HG03571 (cell line): ENCODE measurements around the gene METAP1D.

Experiments used
- ATAC-seq: cut with Tn5 transposase; IDR thresholded peaks from one replicate; pipeline ENCODE4 v1.9.1; 2021; ENCODE audit not compliant: unreplicated experiment

METAP1D gene

DNA sequence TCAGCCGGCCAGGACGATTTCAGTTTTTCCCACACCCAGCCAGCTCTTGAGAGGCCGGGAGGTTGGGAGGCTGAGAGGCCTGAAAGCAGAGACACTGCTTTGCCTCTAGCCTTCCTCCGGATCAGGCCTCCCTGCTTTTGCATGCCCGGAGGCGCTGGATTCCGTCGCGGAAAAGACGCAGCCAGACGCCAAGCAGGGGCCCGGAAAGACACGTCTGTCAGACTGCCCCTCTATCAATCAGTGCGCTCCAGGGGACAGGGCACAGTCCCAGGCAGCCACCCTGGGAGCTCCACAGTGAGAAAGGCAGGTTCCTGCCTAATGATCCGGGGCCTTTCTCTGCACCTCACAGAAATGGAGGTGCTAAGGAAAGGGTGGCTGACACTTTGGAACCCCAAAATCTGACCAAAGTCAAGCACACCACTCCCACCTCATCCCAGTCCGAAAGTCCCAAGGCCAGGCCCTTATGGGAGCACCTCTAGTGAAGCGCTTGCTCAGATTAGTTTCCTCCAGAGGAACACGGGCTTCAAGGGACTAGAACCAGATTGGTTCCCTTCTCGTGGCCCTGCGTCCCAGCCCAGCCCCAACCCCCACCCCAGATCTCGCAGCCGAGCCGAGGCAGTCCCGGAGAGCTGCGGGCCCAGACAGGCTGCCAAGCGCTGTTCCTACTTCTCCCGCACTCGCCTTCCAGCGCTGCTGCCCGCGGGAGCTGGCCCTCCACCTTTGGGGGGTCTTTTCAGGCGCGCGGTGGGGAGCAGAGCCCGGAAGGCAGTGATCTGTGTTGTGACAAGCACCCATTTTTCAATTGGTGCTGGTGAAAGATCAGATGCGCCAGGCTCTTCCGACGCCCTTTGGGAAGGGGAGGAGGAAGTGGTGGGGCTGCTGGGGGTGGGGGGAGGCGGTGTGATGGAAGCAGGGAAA, 90.5 kb downstream of the METAP1D start:
- ATAC-seq = no peak

DNA sequence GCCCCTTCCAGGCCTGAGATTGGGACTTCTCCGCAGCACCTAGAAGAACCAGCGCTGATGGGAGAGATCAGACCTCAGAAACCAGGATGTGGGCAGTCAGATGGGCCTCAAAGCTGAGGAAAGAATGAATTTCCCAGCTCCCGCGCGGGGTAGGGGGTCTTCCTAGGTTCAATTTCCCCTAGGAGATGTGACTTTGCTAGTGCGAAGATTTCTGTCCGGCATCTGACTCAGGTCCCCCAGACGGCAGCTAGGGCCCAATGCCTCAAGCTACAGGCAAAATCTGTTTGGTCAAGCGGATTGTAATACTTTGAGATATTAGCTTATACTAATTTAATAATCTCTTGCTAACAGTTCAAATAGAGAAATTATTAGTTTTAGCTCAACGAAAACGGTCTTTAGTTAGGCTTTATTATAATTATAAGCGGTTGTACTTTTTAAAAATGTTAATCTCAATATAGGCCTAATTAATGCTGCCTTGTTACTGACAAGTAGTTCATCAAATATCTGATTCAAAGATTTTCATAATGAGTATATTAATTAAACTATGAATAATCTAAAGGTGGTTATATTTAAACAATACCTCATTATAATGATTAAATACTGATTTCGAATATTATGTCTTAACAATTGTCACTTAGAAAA, 91.4 kb downstream of the METAP1D start:
- ATAC-seq = no peak

DNA sequence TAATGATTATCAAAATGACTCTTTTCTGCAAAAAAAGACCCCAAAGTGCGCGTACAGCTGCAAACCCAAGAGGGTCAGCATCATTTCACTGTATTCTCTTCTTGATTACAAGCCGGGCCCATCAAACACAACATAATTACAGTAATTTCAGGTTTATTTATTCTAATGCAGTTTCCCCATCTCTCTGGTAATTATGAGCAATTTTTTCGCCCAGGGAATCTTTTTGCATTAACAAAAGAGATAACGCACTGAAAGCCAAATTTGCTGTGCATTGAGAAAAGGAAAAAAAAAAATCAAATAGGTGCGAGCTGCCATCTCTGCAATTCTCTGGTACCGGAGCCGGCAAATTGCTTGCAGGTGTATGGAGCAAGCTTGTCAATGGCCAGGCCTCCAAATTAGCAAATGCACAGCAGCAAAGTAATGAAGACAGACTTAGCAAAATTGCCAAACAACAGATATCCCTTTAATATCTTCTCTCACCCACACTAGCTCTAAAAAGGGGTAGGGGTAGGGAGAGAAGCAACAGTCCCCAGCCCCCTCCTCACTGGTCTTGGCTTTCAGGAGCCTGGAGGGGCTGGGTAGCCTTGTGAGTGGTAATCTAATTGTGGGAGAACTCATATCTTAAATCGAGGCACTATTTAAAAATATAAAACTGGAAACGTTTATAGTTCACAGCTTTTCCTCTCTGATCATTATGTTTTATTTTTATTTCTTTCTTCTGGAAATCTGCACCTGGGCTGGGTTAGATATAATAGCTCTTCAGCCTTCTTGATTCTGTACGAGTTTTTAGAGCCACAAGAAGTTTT, 92.2 kb downstream of the METAP1D start:
- no peak for ATAC-seq

DNA sequence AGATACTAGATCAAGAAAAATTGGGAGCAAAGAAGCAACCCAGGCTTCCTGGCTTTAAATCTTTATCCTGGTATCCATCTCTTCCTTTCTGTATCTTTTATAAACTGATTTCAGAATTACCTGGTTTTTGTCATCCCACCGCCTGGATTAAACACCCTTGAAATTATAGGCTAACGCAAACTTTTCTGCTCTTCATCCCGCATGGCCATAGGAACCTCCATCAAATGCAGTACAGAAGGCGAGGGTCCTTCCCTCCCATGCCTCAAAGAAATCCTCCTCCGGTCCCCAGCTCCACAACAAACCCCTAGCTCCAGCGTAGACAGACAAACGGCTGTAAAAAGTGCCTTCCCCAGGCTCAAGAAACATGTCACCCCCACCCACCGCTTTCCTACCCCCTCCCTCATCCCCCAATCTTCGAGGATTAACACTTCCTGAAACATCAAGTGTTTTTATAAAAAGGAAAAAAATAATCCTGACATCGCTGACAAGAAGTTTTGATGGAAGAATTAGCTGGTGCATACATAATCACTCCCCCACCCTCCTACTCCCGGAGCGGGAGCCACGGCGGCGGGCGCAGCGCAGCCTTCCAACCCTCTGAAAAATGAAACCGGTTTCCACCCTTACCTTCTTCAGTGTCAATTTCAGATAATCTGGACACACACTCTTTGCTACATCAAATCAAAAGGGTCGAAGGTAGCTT, 93.1 kb downstream of the METAP1D start:
- ATAC-seq = no peak

DNA sequence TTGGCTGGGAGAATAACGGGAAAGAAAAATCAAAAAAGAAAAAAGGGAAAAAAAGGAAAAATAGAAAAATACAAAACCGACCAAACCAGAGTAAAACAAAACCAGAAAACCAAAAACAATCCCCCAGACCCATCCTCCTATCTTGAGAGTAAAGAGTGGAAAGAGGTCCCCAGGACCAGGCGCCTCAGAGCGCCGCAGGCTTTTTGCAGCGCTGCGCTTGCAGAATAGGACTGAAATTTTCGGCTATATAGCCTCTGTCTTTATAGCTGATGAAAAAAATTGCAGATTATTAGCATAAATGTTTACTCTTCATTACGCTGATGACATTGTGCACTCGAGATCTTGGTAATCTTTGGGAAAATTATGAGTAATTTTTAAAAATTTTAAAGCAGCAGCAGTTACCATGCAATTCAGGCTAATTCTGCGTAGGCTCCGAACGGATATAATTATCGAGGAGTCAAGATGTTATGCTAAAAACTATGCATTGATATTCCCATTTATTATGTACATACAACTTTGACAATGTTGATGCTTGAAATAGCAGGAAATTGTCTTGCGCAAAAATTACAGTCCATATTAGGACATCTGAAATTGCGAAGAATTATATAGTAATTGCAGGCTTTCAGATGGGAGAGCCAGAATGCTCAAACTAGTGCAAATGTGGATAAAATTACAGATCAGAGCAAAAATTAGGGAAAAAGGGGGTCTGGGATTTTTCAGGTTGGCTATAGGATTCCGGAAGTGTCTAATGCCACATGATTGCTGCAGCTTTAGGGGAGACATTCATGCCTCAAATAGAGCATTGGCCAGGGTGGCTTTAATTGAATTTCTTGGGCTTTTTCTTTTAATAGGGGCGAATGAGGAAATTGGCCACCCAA, 93.9 kb downstream of the METAP1D start:
- ATAC-seq = no peak

DNA sequence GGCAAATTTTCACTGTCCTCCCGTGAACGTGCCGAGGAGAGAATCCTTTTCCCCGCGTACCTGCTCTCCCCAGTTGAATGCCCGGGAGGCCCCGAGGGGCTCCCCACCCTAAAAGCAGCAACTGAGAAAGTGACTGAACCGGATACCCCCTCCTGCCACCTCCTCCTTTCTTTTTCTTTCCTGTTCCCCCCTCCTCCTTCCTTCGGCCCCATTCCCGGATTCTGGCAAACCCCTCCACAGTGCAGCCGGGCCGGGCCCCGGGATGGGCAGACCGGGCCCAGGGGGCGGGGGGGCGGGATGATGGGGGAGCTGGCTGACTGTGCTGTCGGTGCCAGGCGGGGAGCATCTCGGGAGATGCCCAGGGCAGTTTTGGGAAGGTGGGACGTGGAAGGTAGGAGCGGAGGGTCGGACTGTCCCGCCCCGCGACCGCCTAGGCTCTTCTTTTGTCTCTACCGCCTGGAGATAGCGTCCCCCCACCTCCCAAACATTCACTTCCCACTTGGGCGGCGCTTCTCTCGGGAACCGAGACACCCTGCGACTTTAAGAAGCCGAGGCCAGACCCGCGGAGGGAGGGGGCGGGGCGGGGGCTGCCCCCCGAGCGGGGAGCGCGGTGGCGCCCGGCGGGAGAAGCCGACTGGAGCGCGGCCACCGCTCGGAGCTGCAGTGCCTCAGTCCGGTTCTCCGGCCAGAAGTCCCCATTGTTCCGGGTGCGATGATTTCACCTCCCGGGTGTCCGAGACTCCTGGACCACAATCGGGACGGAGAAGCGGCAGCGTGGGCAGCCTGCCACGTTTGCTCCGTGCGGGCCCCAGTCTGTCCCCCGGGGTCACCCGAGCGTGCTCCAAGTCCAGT, 94.8 kb downstream of the METAP1D start:
- ATAC-seq = no peak

DNA sequence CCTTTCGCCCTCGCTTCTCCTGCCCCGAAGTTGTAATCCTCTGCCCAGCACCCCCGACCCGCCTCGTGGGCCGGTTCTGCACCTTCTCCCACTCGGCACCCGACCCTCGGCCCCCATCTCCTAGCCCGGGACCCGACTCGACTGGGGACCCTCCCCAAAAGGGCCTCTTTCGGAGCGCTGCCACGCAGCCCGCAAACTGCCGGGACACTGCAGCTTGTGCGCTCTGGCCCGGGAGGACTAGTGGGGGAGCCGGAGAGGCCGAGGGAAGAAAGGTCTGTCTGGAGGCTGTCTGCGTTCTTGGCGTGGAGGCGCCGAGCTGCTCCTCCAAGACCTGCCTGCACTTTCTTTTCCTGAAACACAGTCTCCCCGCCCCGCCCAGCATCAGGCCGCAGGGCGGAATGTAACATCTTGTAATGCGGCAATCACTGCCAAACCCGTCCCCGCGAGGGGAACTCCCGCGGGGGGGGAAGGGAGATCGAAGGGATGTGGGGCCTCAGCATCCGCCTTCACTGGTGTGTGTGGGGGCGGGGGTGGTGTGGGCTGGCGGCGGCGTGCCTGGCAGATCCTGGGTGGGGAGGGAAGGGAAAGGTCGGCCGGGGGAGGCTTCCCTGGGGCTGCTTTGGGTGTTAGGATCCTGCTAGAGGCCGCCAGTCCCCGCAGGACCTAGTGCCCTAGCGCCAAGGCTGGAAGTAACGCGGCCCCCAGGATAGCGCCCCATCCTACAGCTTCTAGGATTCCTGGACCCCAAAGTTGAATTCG, 95.6 kb downstream of the METAP1D start:
- ATAC-seq = no peak

DNA sequence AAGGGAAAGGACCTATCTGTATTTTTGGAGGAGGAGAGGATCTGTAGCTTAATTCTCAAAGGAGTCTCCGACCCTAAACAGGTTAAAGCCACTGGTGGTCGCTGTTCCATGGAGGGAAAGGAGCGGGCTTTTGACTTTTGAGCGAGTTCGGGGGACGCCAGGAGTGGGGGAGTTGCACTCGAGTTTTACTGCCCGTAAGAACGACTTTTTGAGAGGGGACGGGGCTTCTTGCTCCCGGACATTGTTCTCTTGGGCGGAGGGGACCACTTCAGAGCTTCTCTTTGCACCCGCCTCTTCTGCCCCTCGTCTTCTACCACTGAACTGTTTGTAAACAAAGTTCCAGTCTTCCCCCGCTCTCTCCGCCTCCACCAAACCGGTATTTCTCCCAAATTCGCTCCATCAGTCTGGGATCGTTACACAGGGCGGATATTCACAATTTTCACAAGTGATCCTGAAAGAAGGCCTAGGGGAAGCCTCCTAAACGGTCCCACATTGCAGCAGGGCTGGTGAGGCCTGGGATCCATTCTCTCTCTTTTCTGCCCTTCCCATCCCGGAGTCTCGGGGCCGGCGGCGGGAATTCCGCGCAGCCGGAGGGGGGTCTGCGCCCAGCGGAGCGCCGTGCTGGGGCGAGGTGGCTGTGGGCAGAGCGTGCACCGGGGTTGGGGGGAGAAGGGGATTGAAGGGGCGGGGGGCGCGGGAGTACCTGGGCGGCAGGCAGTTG, 96.3 kb downstream of the METAP1D start:
- no peak for ATAC-seq

DNA sequence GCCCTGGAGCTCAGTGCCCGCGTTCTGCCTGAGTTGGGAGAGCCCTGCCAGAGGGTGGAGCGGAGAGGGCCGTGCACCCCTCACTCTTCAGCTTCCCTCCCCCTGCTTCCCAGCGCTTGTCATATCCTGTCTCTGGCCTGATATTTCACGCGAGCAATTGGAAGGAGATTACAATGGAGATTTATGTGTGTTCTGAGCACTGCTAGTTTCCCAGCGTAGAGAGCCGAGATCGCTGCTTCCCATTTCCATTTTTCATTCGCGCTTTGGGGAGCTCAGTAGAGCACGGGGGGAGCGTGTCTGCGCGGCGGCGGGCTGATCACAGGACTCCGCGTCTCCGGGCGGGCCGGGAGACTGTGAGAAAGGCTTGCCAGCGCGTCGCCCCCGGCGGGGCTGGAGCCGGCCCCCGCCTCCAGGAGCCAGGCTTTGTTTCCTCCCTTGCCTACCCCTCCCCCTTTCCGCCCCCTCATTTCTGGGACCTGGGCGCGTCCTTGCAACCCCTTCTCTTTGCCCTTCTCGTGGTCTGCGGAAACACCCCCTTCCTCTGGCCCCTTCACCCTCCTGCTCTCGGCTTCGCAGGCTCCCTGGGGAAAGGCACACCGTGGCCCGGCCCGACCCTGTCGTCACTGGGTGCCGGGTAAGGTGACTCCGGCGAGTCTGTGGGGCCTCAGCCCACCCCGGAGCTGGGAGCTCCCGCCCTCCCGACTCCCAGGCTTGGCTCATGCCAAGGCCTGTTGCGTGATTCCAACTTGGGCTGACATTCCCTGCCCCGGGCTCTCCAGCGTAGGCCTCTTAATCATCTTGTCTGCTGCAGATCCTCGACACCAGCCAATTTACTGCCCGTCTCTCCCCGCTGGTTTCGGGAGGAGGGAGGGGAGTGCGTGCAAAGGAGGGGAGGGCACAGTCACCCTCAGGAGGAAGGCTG, 97.1 kb downstream of the METAP1D start:
- no peak for ATAC-seq

DNA sequence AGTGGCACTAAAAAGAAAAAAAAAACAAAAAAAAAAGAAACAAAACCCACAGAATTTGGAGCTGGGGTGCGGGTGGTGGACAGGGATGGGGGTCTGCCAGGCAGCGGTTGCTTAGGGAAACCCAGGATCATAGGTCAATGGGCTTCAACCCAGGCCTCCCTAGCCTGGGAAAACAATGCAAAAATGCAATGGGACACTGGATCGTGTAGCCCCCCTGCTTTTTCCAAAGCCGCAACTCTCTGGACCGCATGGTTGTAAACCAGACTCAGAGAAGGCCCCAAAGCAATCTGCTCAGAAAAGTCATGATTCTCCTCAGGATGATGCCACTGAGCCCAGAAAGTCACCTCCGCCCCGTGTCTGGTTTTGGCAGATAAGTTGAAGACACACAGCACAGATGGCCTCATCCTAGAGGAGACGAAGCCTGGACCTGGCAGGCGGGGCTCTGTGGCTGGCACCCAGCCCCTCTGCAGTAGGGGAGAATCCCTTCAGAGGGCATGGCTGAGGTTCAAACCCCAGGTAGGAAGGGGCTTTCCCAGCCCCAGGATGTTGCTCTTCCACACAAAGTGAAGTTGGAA, 97.9 kb downstream of the METAP1D start:
- no peak for ATAC-seq

DNA sequence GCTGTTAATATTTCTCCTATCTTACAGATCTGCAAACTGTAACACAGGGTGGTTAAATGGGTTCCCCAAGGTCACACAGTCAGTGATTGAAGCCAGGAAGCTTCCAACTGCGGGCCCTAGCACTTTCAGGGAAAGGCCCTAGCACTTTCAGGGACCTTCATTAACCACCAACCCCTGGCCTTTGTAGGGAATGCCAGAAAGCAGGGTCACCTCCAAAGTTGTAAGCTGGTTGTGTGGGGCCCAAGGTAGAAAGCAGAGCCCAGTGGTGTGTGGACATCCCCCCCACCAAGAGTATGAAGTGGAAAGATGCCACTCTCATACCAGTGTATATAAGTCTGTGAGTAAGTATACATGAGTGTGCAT, 98.5 kb downstream of the METAP1D start:
- ATAC-seq = no peak

DNA sequence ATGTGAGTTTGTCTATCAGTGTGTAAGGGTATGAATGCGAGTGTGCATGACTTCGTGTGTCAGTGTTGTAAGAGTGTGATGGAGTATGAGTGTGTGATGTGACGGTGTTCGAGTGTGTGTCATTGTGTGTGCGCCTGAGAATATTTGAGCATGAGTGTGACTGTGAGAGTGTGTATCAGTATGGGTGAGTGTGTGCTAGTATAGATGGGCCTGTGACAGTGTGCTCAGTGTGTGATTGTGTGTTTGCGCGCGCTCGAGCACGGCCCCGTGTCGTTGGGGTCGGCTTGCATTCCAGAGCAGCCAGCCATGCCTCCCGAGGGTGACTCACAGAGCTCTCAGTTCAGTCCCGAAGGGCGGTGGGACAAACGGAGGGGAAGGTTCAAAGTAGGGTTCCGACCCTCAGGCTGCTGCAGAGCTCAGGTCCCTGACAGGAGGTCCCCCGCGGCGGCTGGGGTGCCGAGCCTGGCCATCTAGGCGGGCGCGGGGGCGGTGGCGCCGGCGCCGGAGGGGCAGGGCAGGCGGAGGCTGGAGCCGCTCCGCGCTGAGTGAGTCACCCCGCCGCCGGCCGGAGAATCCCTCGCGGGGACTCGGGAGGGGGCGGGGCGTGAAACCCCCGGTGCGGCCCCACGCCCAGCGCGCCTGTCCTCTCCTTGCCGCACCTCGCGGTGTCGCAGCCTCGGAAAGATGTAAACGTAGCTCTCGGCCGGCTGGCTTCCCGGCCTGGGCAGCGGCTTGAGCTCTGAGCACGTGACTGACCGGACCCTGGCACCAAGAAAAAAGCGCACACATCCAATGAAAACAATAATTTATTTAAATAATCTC, 99.1 kb downstream of the METAP1D start:
- no peak for ATAC-seq

DNA sequence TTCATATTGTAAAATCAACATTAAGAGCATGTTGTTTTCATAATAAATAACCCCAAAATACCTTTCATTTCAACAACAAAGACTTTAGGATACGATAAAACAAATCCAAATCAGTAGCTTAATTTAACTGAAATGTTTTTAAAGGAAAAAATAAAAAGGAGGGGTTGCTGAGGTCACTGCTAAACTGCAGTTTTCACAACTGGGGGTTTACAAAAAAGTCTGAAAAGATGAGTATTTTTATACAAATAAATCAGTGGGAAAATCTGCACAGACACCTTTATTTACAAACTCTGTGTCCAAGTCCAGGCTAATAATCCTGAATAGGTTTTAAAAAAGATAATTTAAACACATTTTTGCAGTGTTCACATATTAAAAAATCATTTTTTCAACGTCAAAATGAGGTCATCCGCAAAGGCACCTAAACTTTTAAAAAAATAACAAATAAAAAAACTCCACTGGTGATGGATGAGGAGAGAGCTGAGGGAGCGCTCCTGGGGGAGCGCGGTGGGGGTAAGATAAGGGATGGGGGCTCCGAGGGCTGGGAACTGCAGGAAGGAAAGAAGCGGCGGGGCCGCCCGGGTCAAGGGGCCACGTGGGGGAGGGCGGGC, 99.8 kb downstream of the METAP1D start:
- no peak for ATAC-seq

DNA sequence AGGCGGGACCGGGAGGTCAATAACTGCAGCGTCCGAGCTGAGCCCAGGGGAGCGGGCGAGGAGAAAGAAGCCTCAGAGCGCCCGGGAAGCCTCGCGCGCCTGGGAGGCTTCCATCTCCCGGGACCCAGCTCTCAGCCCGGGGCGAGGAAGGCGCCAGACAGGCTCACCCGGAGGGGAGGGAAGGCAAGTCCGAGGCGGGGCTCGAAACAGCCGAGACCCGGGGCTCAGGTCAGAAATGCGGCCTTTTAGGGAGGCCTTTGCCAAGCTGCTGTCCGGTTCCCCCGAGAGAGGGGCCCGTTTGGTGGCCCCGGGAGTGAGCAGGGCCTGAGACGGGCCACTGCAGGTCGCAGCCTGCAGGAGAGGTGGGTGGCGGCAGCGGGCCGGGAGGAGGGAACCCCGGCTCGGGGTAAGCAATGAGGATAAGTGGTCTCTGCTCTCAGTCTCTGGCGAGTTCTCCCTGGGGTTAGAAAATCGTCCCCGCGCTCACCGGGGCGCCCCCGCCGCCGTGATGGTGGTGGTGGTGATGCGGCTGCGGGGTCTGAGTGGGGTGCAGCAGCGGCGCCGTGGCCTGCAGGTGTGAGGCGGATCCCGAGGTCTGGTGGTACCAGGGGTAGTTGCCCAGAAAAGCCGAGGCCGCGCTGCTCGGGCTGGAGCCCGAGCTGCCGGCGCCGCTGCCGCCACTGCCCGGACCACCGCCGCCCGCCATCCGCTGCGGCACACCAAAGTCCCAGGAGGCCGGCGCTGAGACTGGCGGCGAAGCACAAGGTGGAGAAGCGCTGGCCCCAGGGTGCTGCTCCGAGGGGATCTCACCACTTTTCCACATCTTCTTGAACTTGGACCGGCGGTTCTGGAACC, 100.6 kb downstream of the METAP1D start:
- no peak for ATAC-seq
